HG03469 (cell line): ENCODE data around the gene SDCBP2.

Experiments used
- ATAC-seq: cut with Tn5 transposase; IDR thresholded peaks from one replicate; pipeline ENCODE4 v1.9.1; 2021; ENCODE audit warnings: mild to moderate bottlenecking, moderate library complexity, moderate number of reproducible peaks; ENCODE audit not compliant: unreplicated experiment

The SDCBP2 gene

DNA sequence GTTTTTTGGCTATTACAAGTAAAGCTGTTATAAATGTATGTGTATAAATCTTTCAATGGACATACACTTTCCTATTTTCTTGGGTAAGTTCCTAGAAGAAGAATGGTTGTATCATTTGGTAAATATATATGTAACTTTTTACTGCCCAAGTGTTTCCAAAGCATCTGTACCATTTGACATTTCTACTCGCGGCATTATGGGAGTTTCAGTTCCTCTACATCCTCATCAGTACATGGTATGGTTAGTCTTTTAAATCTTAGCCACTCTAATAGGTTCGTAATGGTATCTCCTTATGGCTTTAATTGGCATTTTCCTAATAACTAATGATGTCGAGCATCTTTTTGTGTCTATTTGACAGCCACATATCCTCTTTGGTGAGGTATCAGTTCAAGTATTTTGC, 49.9 kb downstream of the SDCBP2 start:
- no peak for ATAC-seq

DNA sequence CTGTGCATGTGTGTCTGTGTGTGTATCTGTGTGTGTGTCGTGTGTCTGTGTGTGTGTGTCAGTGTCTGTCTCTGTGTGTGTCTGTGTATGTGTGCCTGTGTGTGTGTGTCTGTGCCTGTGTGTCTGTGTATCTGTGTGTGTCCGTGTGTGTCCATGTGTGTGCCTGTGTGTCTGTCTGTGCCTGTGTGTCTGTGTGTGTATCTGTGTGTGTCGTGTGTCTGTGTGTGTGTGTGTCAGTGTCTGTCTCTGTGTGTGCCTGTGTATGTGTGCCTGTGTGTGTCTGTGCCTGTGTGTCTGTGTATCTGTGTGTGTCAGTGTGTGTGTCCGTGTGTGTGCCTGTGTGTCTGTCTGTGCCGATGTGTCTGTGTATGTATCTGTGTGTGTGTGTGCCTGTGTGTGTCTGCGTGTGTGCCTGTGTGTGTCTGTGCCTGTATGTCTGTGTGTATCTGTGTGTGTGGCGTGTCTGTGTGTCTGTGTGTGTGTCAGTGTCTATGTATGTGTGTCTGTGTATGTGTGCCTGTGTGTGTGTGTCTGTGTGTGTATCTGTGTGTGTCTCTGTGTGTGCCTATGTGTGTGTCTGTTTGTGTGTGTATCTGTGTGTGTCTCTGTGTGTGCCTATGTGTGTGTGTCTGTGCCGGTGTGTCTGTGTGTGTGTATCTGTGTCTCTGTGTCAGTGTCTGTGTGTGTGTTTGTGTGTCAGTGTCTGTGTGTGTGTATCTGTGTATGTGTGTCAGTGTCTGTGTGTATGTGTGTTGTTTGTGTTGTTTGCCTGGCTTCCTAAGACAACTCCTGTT, 51.2 kb downstream of the SDCBP2 start:
- no peak for ATAC-seq

- ATAC-seq = no peak
Observed at GRCh38 chr20:1275919-1276318, 53.0 kb downstream of the SDCBP2 start.

DNA sequence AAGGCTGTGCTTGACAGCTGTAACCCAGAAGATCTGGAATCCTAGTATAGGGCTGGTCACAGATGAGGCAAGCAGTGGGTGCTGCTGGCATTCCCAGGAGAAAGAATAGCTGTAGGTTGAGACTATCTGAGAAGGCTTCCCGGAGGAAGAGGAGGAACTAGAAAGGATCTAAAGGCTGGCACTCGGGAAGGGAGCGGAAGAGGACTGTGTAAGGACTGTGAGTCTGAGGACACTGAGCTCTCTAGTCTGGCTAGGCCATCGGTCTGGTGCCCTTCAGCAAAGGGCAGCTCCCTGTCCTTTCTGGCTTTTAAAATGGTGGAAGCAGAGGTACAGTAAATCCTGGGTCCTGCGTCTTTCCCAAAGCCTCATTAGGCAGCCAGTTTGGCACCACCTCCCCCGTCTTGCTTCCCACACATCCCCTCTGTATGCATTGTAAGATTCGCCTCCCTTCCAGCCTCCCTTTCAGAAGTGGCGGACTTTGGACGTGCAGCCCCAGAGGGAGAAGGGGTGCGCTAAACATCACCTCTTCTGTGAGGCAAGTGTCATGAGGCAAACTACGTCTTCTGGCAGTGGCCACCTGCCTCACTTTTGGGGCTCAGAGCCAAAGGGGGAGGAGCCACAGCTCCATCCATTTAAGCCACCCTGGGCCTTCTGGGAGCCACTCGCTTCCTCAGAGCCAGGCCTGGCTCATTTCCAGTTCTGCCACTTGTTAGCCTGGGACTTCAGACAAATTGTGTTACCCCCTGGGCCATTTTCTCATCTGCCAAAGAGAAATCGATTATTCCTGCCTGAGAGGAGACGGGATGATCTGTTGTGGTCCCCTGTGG, 54.2 kb downstream of the SDCBP2 start:
- no peak for ATAC-seq

DNA sequence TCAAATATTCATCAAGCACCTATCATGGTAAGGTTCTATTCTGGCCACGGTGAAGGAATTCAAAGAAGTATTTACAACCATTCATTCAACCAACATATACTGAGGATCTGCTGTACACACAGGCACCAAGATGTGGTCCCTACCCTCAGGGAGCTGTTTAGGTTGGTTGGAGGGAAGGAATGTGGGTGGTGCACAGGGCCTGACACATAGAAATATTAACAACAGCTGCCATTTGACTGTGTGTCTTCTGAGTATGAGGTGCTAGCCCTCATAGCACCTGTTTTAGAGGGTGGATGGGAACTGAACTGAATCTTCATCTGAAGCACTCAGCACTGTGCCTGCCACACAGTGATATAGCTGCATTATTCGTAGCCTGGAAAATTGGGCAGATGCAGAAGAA, 55.6 kb downstream of the SDCBP2 start:
- ATAC-seq = no peak

- no peak for ATAC-seq
Observed at GRCh38 chr20:1272368-1273100, 56.4 kb downstream of the SDCBP2 start.

GRCh38 chr20:1269850-1270249, 59.1 kb downstream of the SDCBP2 start:
- no peak for ATAC-seq

- no peak for ATAC-seq
Observed at GRCh38 chr20:1269235-1269634, 59.7 kb downstream of the SDCBP2 start.

DNA sequence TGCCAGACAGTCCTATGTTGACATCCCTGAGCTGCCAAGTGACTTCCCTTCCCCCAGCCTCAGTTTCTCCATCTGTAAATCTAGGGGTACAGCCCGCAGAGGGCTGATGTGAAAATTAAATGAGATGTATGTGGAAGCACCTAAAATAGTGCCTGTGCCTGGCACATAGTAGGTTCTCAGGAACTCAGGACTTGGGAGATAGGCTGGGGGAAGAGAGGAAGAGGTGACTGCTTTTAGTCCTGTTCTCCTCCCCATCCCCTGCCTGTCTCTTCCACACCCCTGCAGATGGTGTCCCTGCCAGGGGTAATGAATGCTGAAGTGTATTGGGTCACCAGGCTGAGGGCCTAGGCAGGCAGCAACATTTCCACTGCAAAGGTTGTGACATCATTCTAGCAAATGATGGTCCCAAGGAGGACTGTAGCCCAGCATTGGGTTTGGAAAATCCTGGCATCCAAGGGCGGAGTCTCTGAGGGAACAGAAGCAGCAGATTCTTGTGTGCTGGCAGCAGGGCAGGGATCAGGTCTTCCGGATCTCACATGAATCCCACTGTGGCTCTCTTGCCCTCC, 61.0 kb downstream of the SDCBP2 start:
- no peak for ATAC-seq

DNA sequence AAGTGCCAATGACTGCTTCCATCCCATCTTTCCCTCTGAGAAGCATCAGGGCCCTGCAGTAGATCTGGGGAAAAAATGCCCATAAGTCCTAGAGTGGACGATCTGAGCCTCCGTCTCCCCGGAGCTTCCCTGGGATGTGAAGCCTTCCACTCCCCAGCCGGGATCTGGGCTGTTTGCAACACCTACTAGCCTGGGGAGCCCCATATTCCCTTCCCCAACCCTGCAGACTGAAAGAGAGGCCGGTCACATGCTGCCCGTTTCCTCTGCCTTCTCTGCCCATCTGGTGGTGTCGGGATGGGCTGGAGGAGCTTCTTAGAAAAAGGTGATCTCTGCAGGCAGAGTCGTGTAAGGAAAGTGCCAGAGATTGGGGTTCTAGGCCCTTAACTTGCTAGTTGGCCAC, 61.8 kb downstream of the SDCBP2 start:
- ATAC-seq = no peak

DNA sequence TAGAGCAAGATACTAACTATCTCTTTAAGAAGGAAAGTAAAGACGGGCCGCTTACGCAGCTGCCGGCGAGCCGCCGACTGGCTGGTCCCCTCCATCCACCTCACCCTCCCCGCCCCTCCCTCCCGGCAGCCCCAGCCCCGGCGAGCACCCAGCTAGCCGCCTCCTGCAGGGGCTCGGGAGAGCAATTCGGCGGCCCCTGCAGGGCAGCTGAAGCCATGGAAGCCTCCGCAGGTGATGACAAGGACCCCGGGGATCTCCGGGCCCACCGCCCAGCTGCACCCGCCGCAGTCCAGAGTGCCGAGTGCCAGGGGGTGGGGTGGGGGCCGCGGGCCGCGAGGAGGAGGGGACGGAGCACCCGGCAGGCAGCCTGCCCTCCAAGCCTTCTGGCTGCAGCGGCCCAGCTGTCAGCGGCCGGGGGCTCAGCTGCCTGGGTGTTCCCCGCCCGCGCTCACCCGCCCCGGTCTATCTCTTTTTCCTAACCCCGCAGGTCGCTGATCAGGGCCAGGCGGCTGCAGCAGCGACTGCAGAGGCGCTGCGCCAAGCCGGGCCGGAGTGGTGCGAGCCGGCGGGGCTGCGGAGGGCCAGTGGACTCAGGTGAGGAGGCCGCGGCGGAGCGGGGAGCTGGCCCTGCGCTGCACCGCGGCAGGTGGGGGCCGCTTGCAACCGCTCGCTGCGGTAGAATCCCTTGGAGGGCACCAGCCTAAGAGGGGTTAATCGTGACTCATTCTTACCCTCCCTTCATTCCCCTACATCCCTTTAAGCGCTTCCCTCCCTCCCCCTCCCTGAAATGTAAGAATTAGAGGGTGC, 62.6 kb downstream of the SDCBP2 start, which contains the start of gene SNPH:
SNPH (plus strand) TSS at position 128 of the 807 bp plus-strand sequence. CDS start 29,946 bp downstream, outside the sequence.
- ATAC-seq = no peak

- ATAC-seq = no peak
Observed at GRCh38 chr20:1265916-1266166, 63.1 kb downstream of the SDCBP2 start.

- no peak for ATAC-seq
Observed at GRCh38 chr20:1265226-1265915, 63.6 kb downstream of the SDCBP2 start.

- ATAC-seq = no peak
Observed at GRCh38 chr20:1264727-1265126, 64.2 kb downstream of the SDCBP2 start.

- ATAC-seq = no peak
Observed at GRCh38 chr20:1263853-1264252, 65.1 kb downstream of the SDCBP2 start.
